CD14-positive monocyte (primary cell): ENCODE measurements around the gene ARHGAP9. TPM values are rescaled to one million over a fixed set of nuclear protein-coding genes. Genes with fewer than 3 reads are reported as not detected.

Source experiments
- DNase-seq, 3 donors: peaks; one replicate each; pipeline ENCODE4 v3.0.0-alpha.2; 2011 to 2022
- H2AFZ ChIP-seq: 2 replicates; pipeline ENCODE4 v1.6.0; 2012; ENCODE audit warnings: mild to moderate bottlenecking, low read depth, low read length, inconsistent platforms; ENCODE audit not compliant: insufficient read depth, poor library complexity, severe bottlenecking
- H3K27ac ChIP-seq, 2 donors: 1 replicate in 1 of 2; 2 replicates in 1 of 2; pipeline ENCODE4 v1.5.1; 2012 to 2013; ENCODE audit warnings: low read length in 2 of 2, control low read depth in 1 of 2, inconsistent platforms in 1 of 2, low read depth in 1 of 2, mild to moderate bottlenecking in 1 of 2
- H3K27me3 ChIP-seq, 2 donors: one replicate each; pipeline versions ENCODE4 v1.6.0 to v1.6.1; 2011 to 2013; ENCODE audit warnings: low read length in 2 of 2; ENCODE audit not compliant: control insufficient read depth in 2 of 2, insufficient read depth in 2 of 2
- H3K36me3 ChIP-seq, 2 donors: replicated peaks in 1 of 2; 1 replicate in 1 of 2; 2 replicates in 1 of 2; pipeline versions ENCODE4 v1.5.1 to v1.6.1; 2012 to 2013; ENCODE audit warnings: low read length in 2 of 2, control low read depth in 1 of 2, inconsistent platforms in 1 of 2, mild to moderate bottlenecking in 1 of 2; ENCODE audit not compliant: insufficient read depth in 2 of 2, control insufficient read depth in 1 of 2
- H3K4me1 ChIP-seq, 2 donors: 1 replicate in 1 of 2; 2 replicates in 1 of 2; pipeline versions ENCODE4 v1.5.1 to v1.6.1; 2012 to 2013; ENCODE audit warnings: low read length in 2 of 2, control low read depth in 1 of 2, inconsistent platforms in 1 of 2, mild to moderate bottlenecking in 1 of 2, moderate library complexity in 1 of 2; ENCODE audit not compliant: insufficient read depth in 2 of 2, control insufficient read depth in 1 of 2
- H3K4me2 ChIP-seq: replicated peaks from 2 replicates; pipeline ENCODE3; 2012; ENCODE audit warnings: low read length, moderate library complexity, mild to moderate bottlenecking; ENCODE audit not compliant: poor library complexity, severe bottlenecking; ENCODE audit errors: extremely low read depth
- H3K4me3 ChIP-seq, 3 experiments: fragments of 200-600 bp in 1 of 3; sonication (generic) in 1 of 3; replicated peaks in 1 of 3; 1 replicate in 2 of 3; 2 replicates in 1 of 3; pipeline ENCODE4 v1.5.1; 2011 to 2013; ENCODE audit warnings: low read length in 3 of 3, mild to moderate bottlenecking in 3 of 3, control low read depth in 2 of 3, low read depth in 2 of 3, inconsistent platforms in 1 of 3, moderate library complexity in 1 of 3
- H3K79me2 ChIP-seq: 2 replicates; pipeline ENCODE4 v1.6.0; 2012; ENCODE audit warnings: mild to moderate bottlenecking, control low read depth, inconsistent platforms, low read length, moderate library complexity; ENCODE audit not compliant: insufficient read depth
- H3K9ac ChIP-seq: 2 replicates; pipeline ENCODE4 v1.6.0; 2017; ENCODE audit warnings: low read length, mild to moderate bottlenecking; ENCODE audit not compliant: insufficient read depth, poor library complexity, severe bottlenecking
- H3K9me3 ChIP-seq, 2 donors: replicated peaks in 1 of 2; 1 replicate in 1 of 2; 2 replicates in 1 of 2; pipeline versions ENCODE4 v1.5.1 to v1.6.1; 2012 to 2013; ENCODE audit warnings: low read length in 2 of 2, control low read depth in 1 of 2; ENCODE audit not compliant: control insufficient read depth in 1 of 2, insufficient read depth in 1 of 2
- H4K20me1 ChIP-seq: 2 replicates; pipeline ENCODE4 v1.6.0; 2012; ENCODE audit warnings: mild to moderate bottlenecking, low read length, control low read depth, moderate library complexity; ENCODE audit not compliant: insufficient read depth
- H3K27ac Mint-ChIP-seq, 7 donors: one replicate each; pipeline ENCODE4 v1.8.0; 2020; ENCODE audit warnings: mild to moderate bottlenecking in 7 of 7, mixed read lengths in 7 of 7, moderate library complexity in 6 of 7, inconsistent platforms in 2 of 7
- H3K27me3 Mint-ChIP-seq, 3 donors: one replicate each; pipeline ENCODE4 v1.8.0; 2021 to 2022; ENCODE audit warnings: low read depth in 3 of 3, mild to moderate bottlenecking in 3 of 3, mixed read lengths in 3 of 3, moderate library complexity in 3 of 3, inconsistent platforms in 1 of 3
- H3K36me3 Mint-ChIP-seq, 2 donors: one replicate each; pipeline ENCODE4 v1.8.0; 2020; ENCODE audit warnings: mixed read lengths in 2 of 2, inconsistent platforms in 1 of 2, mild to moderate bottlenecking in 1 of 2
- H3K4me1 Mint-ChIP-seq: one replicate; pipeline ENCODE4 v1.8.0; 2020; ENCODE audit warnings: mild to moderate bottlenecking, mixed read lengths
- H3K4me3 Mint-ChIP-seq, 2 donors: one replicate each; pipeline ENCODE4 v1.8.0; 2020; ENCODE audit warnings: mild to moderate bottlenecking in 2 of 2, mixed read lengths in 2 of 2, moderate library complexity in 1 of 2
- H3K9me3 Mint-ChIP-seq, 7 donors: one replicate each; pipeline ENCODE4 v1.8.0; 2020 to 2022; ENCODE audit warnings: mixed read lengths in 7 of 7, mild to moderate bottlenecking in 6 of 7, moderate library complexity in 6 of 7, inconsistent platforms in 2 of 7
- CTCF ChIP-seq: fragments of 200-600 bp; IDR thresholded peaks from one replicate; pipeline ENCODE4 v1.8.0; 2022; ENCODE audit warnings: antibody characterized with exemption, mild to moderate bottlenecking
- WGBS: methylation state at CpG from one replicate; pipeline ENCODE4 v1.1.5; 2013; ENCODE audit warnings: missing lambda C conversion rate; ENCODE audit not compliant: insufficient coverage; 5-methylcytosine and 5-hydroxymethylcytosine counted together
- intact Hi-C, 2 donors: fragments of 100-400 bp; cut with micrococcal nuclease; formaldehyde crosslinking; loops; one replicate each; pipeline versions ENCODE4 v1.15.0 to v1.15.1; 2023
- polyA plus RNA-seq, 3 donors: library from polyadenylated mRNA; depleted of rRNA in 1 of 3; unstranded in 2 of 3; stranded (reverse) in 1 of 3; fragments of 300-500 nt in 2 of 3; fragments of >200 nt in 1 of 3; fragmentation: Illumina TruSeq in 2 of 3; gene quantifications; 1 replicate in 2 of 3; 2 replicates in 1 of 3; pipeline ENCODE4 v1.2.3, GENCODE V29; 2012 to 2021

The ARHGAP9 gene
- polyA plus RNA-seq, 3 donors = 211 to 581 (median 213) TPM

GRCh38 chr12:57456145-57456700, 23.4 kb downstream of the ARHGAP9 start:
- Histone ChIP-seq H3K9me3 (peaks cover 0 to 4% of the 10 kb centered on the region in 2 donors), H2AFZ (peak overlapping the region; percentile 49), H3K36me3 (no peaks in the 10 kb centered on the region), H3K9ac (no peak overlapping the region), H3K4me2 (no peak overlapping the region), H3K79me2 (no peaks in the 10 kb centered on the region), H3K27ac (no peak overlapping the region), H3K4me1 (peaks cover 25 to 41% of the 10 kb centered on the region in 2 donors), H3K27me3 (peaks cover 10 to 11% of the 10 kb centered on the region in 2 donors), H3K4me3 (no peak overlapping the region), H4K20me1 (no peaks in the 10 kb centered on the region)
- Mint-ChIP-seq H3K9me3 (peaks cover 0 to 4% (median 0%) of the 10 kb centered on the region in 7 donors), H3K4me3 (peak overlapping the region; percentile 50 to 75), H3K36me3 (peaks cover 0 to 2% of the 10 kb centered on the region in 2 donors), H3K27ac (peak overlapping the region in 2 of 7 donors; percentile 54 to 88), H3K4me1 (peaks cover 39% of the 10 kb centered on the region), H3K27me3 (peaks cover 14 to 30% (median 24%) of the 10 kb centered on the region in 3 donors)
- no peak for DNase-seq
- WGBS = 52% methylated on average over 12 of the region's 15 CpGs
- intact Hi-C loops = loop anchor here (5.0 to 10.0 kb wide), 2 partner anchors 151 to 176 kb away; partner anchors contain the start of gene B4GALNT1 (in 1 of the 2)
- peak; percentile 67 for TF ChIP-seq CTCF

GRCh38 chr12:57455374-57456144, 24.1 kb downstream of the ARHGAP9 start:
- no peak for TF ChIP-seq CTCF
- no peak overlapping the region for H3K9ac ChIP-seq

More at GRCh38 chr12:57455374-57456144, 24.1 kb downstream of the ARHGAP9 start:
- Histone ChIP-seq H3K79me2 (no peaks in the 10 kb centered on the region), H4K20me1 (no peaks in the 10 kb centered on the region), H2AFZ (peak overlapping the region; percentile 49), H3K27ac (no peak overlapping the region), H3K4me1 (peaks cover 19 to 34% of the 10 kb centered on the region in 2 donors), H3K4me2 (no peak overlapping the region), H3K27me3 (peaks cover 3 to 4% of the 10 kb centered on the region in 2 donors), H3K36me3 (no peaks in the 10 kb centered on the region), H3K9me3 (no peaks in the 10 kb centered on the region), H3K4me3 (no peak overlapping the region)
- Mint-ChIP-seq H3K27me3 (peaks cover 8 to 23% (median 17%) of the 10 kb centered on the region in 3 donors), H3K4me3 (peak overlapping the region; percentile 50 to 75), H3K9me3 (peaks cover 0 to 4% (median 0%) of the 10 kb centered on the region in 7 donors), H3K27ac (peak overlapping the region in 2 of 7 donors; percentile 54 to 88), H3K4me1 (peaks cover 33% of the 10 kb centered on the region), H3K36me3 (peaks cover 0 to 2% of the 10 kb centered on the region in 2 donors)
- 72% methylated on average over 7 of the region's 10 CpGs for WGBS
- no peak for DNase-seq
- intact Hi-C loops = loop anchor here (5.0 to 10.0 kb wide), 2 partner anchors 151 to 177 kb away; partner anchors contain the start of gene B4GALNT1 (in 1 of the 2)
